Keratinocyte (primary cell): ENCODE data around the gene GNAI1. TPM values are rescaled to one million over a fixed set of nuclear protein-coding genes. Genes with fewer than 3 reads are reported as not detected.

ENCODE experiments used
- DNase-seq: peaks from one replicate; pipeline ENCODE4 v3.0.0-alpha.2; 2011; ENCODE audit warnings: low read depth, missing footprints, low spot score
- FAIRE-seq: peaks from 2 replicates; lab custom pipeline; 2011; peaks lifted over from hg19 to GRCh38; lab: Jason Lieb, UNC
- H2AFZ ChIP-seq: 2 replicates; pipeline ENCODE4 v1.6.0; 2012; ENCODE audit warnings: low read length, control low read depth, inconsistent platforms; ENCODE audit not compliant: control insufficient read depth
- H3K27ac ChIP-seq: 2 replicates; pipeline ENCODE4 v1.5.1; 2011; ENCODE audit warnings: low read length; ENCODE audit not compliant: control insufficient read depth, insufficient read depth
- H3K27me3 ChIP-seq: 3 replicates; pipeline ENCODE4 v1.6.0; 2011; ENCODE audit warnings: low read length; ENCODE audit not compliant: control insufficient read depth, insufficient read depth; ENCODE audit errors: extremely low read depth
- H3K36me3 ChIP-seq, 2 experiments: 2 replicates in 1 of 2; 3 replicates in 1 of 2; pipeline ENCODE4 v1.5.1; 2011; ENCODE audit warnings: low read length in 2 of 2, mild to moderate bottlenecking in 1 of 2; ENCODE audit not compliant: control insufficient read depth in 2 of 2, insufficient read depth in 2 of 2; ENCODE audit errors: extremely low read depth in 1 of 2
- H3K4me1 ChIP-seq: 3 replicates; pipeline ENCODE4 v1.5.1; 2011; ENCODE audit warnings: low read length; ENCODE audit not compliant: control insufficient read depth, insufficient read depth; ENCODE audit errors: extremely low read depth
- H3K4me2 ChIP-seq: 3 replicates; pipeline ENCODE4 v1.6.0; 2011; ENCODE audit warnings: low read depth, low read length; ENCODE audit not compliant: control insufficient read depth, insufficient read depth; ENCODE audit errors: extremely low read depth
- H3K4me3 ChIP-seq, 3 experiments: fragments of 200-600 bp in 1 of 3; sonication (generic) in 1 of 3; 2 replicates in 2 of 3; 3 replicates in 1 of 3; pipeline ENCODE4 v1.5.1; 2011 to 2016; ENCODE audit warnings: low read length in 3 of 3, mild to moderate bottlenecking in 3 of 3, control low read depth in 2 of 3, inconsistent platforms in 1 of 3, low read depth in 1 of 3, mixed read lengths in 1 of 3, mixed run types in 1 of 3, moderate library complexity in 1 of 3; ENCODE audit not compliant: control insufficient read depth in 2 of 3, insufficient read depth in 2 of 3; ENCODE audit errors: extremely low read depth in 1 of 3
- H3K79me2 ChIP-seq: 2 replicates; pipeline ENCODE4 v1.6.0; 2012; ENCODE audit warnings: low read length; ENCODE audit not compliant: control insufficient read depth, insufficient read depth
- H3K9ac ChIP-seq: 3 replicates; pipeline ENCODE4 v1.6.0; 2011; ENCODE audit warnings: low read length; ENCODE audit not compliant: control insufficient read depth, insufficient read depth; ENCODE audit errors: extremely low read depth
- H3K9me1 ChIP-seq: 3 replicates; pipeline ENCODE4 v1.6.0; 2011; ENCODE audit warnings: low read length; ENCODE audit not compliant: control insufficient read depth, insufficient read depth; ENCODE audit errors: extremely low read depth
- H3K9me3 ChIP-seq: 2 replicates; pipeline ENCODE4 v1.5.1; 2012; ENCODE audit warnings: low read depth, low read length; ENCODE audit not compliant: control insufficient read depth
- H4K20me1 ChIP-seq: 3 replicates; pipeline ENCODE4 v1.6.0; 2011; ENCODE audit warnings: low read length; ENCODE audit not compliant: control insufficient read depth, insufficient read depth; ENCODE audit errors: extremely low read depth
- CTCF ChIP-seq, 3 experiments: IDR thresholded peaks in 1 of 3; conservative IDR thresholded peaks in 1 of 3; optimal IDR thresholded peaks in 1 of 3; 2 replicates in 2 of 3; 3 replicates in 1 of 3; pipeline versions ENCODE3 to v1.5.1; 2011; ENCODE audit warnings: low read length in 3 of 3, mild to moderate bottlenecking in 3 of 3, moderate library complexity in 2 of 3, control low read depth in 1 of 3, inconsistent platforms in 1 of 3; ENCODE audit not compliant: insufficient read depth in 2 of 3; ENCODE audit errors: extremely low read depth in 1 of 3
- EZH2 ChIP-seq: IDR thresholded peaks from one replicate; pipeline ENCODE4 v1.6.1; 2012; ENCODE audit warnings: inconsistent platforms, mild to moderate bottlenecking, low read length, moderate library complexity
- dilution Hi-C: fragments of 300-500 bp; cut with MboI; formaldehyde crosslinking; loops from one replicate; pipeline ENCODE4 v1.7.0; 2020; ENCODE audit warnings: low sequenced_read_pairs; ENCODE audit not compliant: extremely low pct_ligation_motif_present
- polyA plus RNA-seq, 5 experiments: library from polyadenylated mRNA; depleted of rRNA in 3 of 5; stranded (reverse) in 3 of 5; stranded (forward) in 1 of 5; unstranded in 1 of 5; fragments of >200 nt; gene quantifications; 1 replicate in 1 of 5; 2 replicates in 3 of 5; 3 replicates in 1 of 5; pipeline versions ENCODE4 v1.2.1 to v1.2.3, GENCODE V29; 2011 to 2012; ENCODE audit warnings: missing spikeins in 2 of 5, low read depth in 1 of 5, low replicate concordance in 1 of 5

Gene GNAI1
- polyA plus RNA-seq, 1 donor (not counting 4 experiments of a cell fraction or from before 2014, with no cell fraction given) = 84.1 TPM

DNA sequence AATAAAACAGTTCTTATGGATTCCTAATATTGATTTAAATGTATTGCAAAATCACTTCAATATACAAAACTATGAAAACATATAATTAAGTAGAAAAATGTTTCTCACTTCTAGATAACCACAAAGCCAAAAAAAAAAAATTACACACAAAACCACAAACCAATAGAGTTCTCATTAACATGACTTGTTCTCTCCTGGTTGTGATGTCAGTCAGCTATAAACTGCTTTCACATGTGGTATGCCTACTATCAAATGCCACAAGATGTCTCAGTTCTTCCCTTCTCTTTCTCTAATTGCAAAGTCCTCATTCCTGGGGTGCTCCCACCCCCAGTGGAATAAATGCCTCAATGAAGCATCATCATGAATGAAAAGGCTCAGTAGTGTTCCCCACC lies 16.6 kb downstream of the GNAI1 start:
- DNase-seq = peak; percentile 73
- H2AFZ ChIP-seq = no peak overlapping the region
- H3K27ac ChIP-seq = peak overlapping the region; percentile 79
- H3K4me3 ChIP-seq = peak overlapping the region in 2 of 3 experiments; percentile 47 to 51
- H3K36me3 ChIP-seq = no peaks in the 10 kb centered on the region
- H3K9me3 ChIP-seq = no peaks in the 10 kb centered on the region
- H3K79me2 ChIP-seq = peaks cover 95% of the 10 kb centered on the region
- peak overlapping the region; percentile 86 for H3K4me2 ChIP-seq
- dilution Hi-C loops = no loop called here
- H3K27me3 ChIP-seq = no peaks in the 10 kb centered on the region
- no peak for FAIRE-seq
- H4K20me1 ChIP-seq = no peaks in the 10 kb centered on the region
- peaks cover 58% of the 10 kb centered on the region for H3K4me1 ChIP-seq
- peaks cover 4% of the 10 kb centered on the region for H3K9me1 ChIP-seq
- TF ChIP-seq EZH2 = no peak
- peak in 1 of 3 experiments; percentile 12 for TF ChIP-seq CTCF (optimal IDR thresholded peaks at IDR 0.05 in 1 of 3, IDR thresholded peaks at IDR 0.05 in 1 of 3, conservative IDR thresholded peaks at IDR 0.05 in 1 of 3; ENCODE audit: extremely low read depth in 1 of 3, insufficient read depth in 2 of 3, low read length in 3 of 3)
- peak overlapping the region; percentile 54 for H3K9ac ChIP-seq

DNA sequence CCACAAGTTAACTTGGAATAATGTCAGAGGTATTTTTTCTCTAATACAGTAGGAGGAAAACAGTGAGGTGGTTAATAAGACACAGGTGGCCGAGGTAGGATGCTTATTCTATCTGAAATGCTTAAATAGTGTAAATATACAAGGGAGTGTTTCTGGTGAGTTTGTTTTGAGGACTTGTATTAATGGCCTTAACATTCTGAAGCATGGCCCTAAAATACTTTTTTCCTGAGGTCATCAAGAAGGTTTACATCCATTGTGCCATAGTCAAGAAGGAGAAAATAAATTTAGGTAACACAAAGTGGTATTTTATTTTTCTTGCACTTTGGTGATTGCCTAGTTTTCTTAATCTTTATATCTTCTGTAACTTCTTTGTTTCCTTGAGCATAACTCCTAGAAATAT lies 18.8 kb downstream of the GNAI1 start:
- H3K36me3 ChIP-seq = no peaks in the 10 kb centered on the region
- no peaks in the 10 kb centered on the region for H3K9me1 ChIP-seq
- dilution Hi-C loops = no loop called here
- DNase-seq (no peak), FAIRE-seq (no peak)
- H3K79me2 ChIP-seq = peaks cover 95% of the 10 kb centered on the region
- no peak overlapping the region for H3K4me2 ChIP-seq
- no peaks in the 10 kb centered on the region for H3K27me3 ChIP-seq
- no peaks in the 10 kb centered on the region for H4K20me1 ChIP-seq
- no peaks in the 10 kb centered on the region for H3K9me3 ChIP-seq
- no peak overlapping the region for H3K9ac ChIP-seq
- H3K27ac ChIP-seq = no peak overlapping the region
- no peak for TF ChIP-seq EZH2
- TF ChIP-seq CTCF (optimal IDR thresholded peaks at IDR 0.05 in 1 of 3, IDR thresholded peaks at IDR 0.05 in 1 of 3, conservative IDR thresholded peaks at IDR 0.05 in 1 of 3; ENCODE audit: extremely low read depth in 1 of 3, insufficient read depth in 2 of 3, low read length in 3 of 3) = no peak
- H2AFZ ChIP-seq = no peak overlapping the region
- peaks cover 41% of the 10 kb centered on the region for H3K4me1 ChIP-seq
- no peak overlapping the region for H3K4me3 ChIP-seq
